ENCODE results near the gene HOXC13.

- TF ChIP-seq CTCF (conservative IDR thresholded peaks at IDR 0.05; ENCODE audit: low read length) (no peak), EZH2phosphoT487 (IDR thresholded peaks at IDR 0.05; ENCODE audit: borderline replicate concordance, low read depth, low read length) (no peak)
Measured at GRCh38 chr12:53966085-53966384, 27.4 kb downstream of the HOXC13 start.
